Mesenchymal stem cell (in vitro differentiated cells and primary cell): ENCODE results near the gene KAT6B.
"Not testable (repeated sequence)": the region's sequence is repeated elsewhere in the genome, so short reads cannot be mapped to it uniquely, and the experiment has no call there.

Experiments used
- DNase-seq: peaks from one replicate; pipeline ENCODE4 v3.0.0-alpha.2; 2013
- H2AFZ ChIP-seq: one replicate; pipeline ENCODE4 v1.6.1; 2013; ENCODE audit warnings: low read depth, mild to moderate bottlenecking, control low read depth, inconsistent platforms, low read length, moderate library complexity
- H2AK5ac ChIP-seq: 2 replicates; pipeline ENCODE4 v1.6.1; 2013; ENCODE audit warnings: low read length, moderate library complexity, mild to moderate bottlenecking, inconsistent platforms; ENCODE audit not compliant: severe bottlenecking
- H2BK120ac ChIP-seq: one replicate; pipeline ENCODE4 v1.6.1; 2013; ENCODE audit warnings: low read depth, mild to moderate bottlenecking, inconsistent platforms, low read length, moderate library complexity
- H2BK12ac ChIP-seq, 2 experiments: one replicate each; pipeline ENCODE4 v1.6.1; 2013; ENCODE audit warnings: inconsistent platforms in 2 of 2, low read length in 2 of 2, mild to moderate bottlenecking in 2 of 2, moderate library complexity in 2 of 2, control low read depth in 1 of 2
- H2BK15ac ChIP-seq: one replicate; pipeline ENCODE4 v1.6.1; 2013; ENCODE audit warnings: mild to moderate bottlenecking, low read depth, inconsistent platforms; ENCODE audit not compliant: poor library complexity, severe bottlenecking
- H2BK5ac ChIP-seq: 2 replicates; pipeline ENCODE4 v1.6.1; 2013; ENCODE audit warnings: low read depth, mild to moderate bottlenecking, low read length, control low read depth, inconsistent platforms; ENCODE audit not compliant: poor library complexity, severe bottlenecking
- H3K14ac ChIP-seq, 2 experiments: one replicate each; pipeline ENCODE4 v1.6.1; 2013; ENCODE audit warnings: inconsistent platforms in 2 of 2, low read length in 2 of 2, control low read depth in 1 of 2, mild to moderate bottlenecking in 1 of 2, moderate library complexity in 1 of 2
- H3K18ac ChIP-seq, 2 experiments: one replicate each; pipeline ENCODE4 v1.6.1; 2013; ENCODE audit warnings: inconsistent platforms in 2 of 2, low read length in 2 of 2, control low read depth in 1 of 2, low read depth in 1 of 2, mild to moderate bottlenecking in 1 of 2
- H3K23ac ChIP-seq, 2 experiments: one replicate each; pipeline ENCODE4 v1.6.1; 2013; ENCODE audit warnings: inconsistent platforms in 2 of 2, low read length in 2 of 2, mild to moderate bottlenecking in 2 of 2, moderate library complexity in 2 of 2, control low read depth in 1 of 2
- H3K27ac ChIP-seq: 2 replicates; pipeline ENCODE4 v1.5.1; 2013; ENCODE audit warnings: mild to moderate bottlenecking, moderate library complexity, low read length, control low read depth, inconsistent platforms; ENCODE audit not compliant: poor library complexity, severe bottlenecking
- H3K27me3 ChIP-seq, 2 experiments: 2 replicates each; pipeline versions ENCODE4 v1.6.1 to v1.7.0; 2013; ENCODE audit warnings: low read length in 2 of 2, mild to moderate bottlenecking in 2 of 2, moderate library complexity in 2 of 2, control low read depth in 1 of 2, inconsistent platforms in 1 of 2; ENCODE audit not compliant: control insufficient read depth in 1 of 2, insufficient read depth in 1 of 2
- H3K36me3 ChIP-seq, 2 experiments: 2 replicates each; pipeline versions ENCODE4 v1.6.1 to v1.7.0; 2013; ENCODE audit warnings: low read length in 2 of 2, control low read depth in 1 of 2, inconsistent platforms in 1 of 2, low read depth in 1 of 2, mild to moderate bottlenecking in 1 of 2; ENCODE audit not compliant: insufficient read depth in 2 of 2, control insufficient read depth in 1 of 2
- H3K4ac ChIP-seq, 2 experiments: one replicate each; pipeline ENCODE4 v1.6.1; 2013; ENCODE audit warnings: inconsistent platforms in 2 of 2, low read length in 2 of 2, mild to moderate bottlenecking in 2 of 2, moderate library complexity in 2 of 2, control low read depth in 1 of 2, low read depth in 1 of 2
- H3K4me1 ChIP-seq: 2 replicates; pipeline ENCODE4 v1.6.1; 2013; ENCODE audit warnings: low read depth, low read length, control low read depth; ENCODE audit not compliant: control insufficient read depth, insufficient read depth
- H3K4me2 ChIP-seq: 2 replicates; pipeline ENCODE4 v1.6.1; 2013; ENCODE audit warnings: low read length, mild to moderate bottlenecking, inconsistent platforms; ENCODE audit not compliant: poor library complexity, severe bottlenecking
- H3K4me3 ChIP-seq, 2 experiments: 2 replicates each; pipeline versions ENCODE4 v1.5.1 to v1.7.0; 2013; ENCODE audit warnings: low read length in 2 of 2, mild to moderate bottlenecking in 2 of 2, control low read depth in 1 of 2, low read depth in 1 of 2; ENCODE audit not compliant: insufficient read depth in 1 of 2
- H3K79me1 ChIP-seq: replicated peaks from 2 replicates; pipeline ENCODE4 v1.6.1; 2013; ENCODE audit warnings: mild to moderate bottlenecking, control low read depth, low read length, inconsistent platforms; ENCODE audit not compliant: poor library complexity, severe bottlenecking
- H3K9ac ChIP-seq: 2 replicates; pipeline ENCODE4 v1.7.0; 2013; ENCODE audit warnings: mild to moderate bottlenecking, low read length, moderate library complexity
- H3K9me3 ChIP-seq: 2 replicates; pipeline ENCODE4 v1.7.0; 2013; ENCODE audit warnings: mild to moderate bottlenecking, low read length; ENCODE audit not compliant: control insufficient read depth
- H4K8ac ChIP-seq: one replicate; pipeline ENCODE4 v1.6.1; 2013; ENCODE audit warnings: inconsistent platforms, mild to moderate bottlenecking, low read length, moderate library complexity
- H4K91ac ChIP-seq: one replicate; pipeline ENCODE4 v1.6.1; 2013; ENCODE audit warnings: mild to moderate bottlenecking, low read length, inconsistent platforms
- WGBS: methylation state at CpG from one replicate; pipeline ENCODE4 v1.1.7; 2013; ENCODE audit warnings: mixed read lengths; 5-methylcytosine and 5-hydroxymethylcytosine counted together

KAT6B gene

DNA sequence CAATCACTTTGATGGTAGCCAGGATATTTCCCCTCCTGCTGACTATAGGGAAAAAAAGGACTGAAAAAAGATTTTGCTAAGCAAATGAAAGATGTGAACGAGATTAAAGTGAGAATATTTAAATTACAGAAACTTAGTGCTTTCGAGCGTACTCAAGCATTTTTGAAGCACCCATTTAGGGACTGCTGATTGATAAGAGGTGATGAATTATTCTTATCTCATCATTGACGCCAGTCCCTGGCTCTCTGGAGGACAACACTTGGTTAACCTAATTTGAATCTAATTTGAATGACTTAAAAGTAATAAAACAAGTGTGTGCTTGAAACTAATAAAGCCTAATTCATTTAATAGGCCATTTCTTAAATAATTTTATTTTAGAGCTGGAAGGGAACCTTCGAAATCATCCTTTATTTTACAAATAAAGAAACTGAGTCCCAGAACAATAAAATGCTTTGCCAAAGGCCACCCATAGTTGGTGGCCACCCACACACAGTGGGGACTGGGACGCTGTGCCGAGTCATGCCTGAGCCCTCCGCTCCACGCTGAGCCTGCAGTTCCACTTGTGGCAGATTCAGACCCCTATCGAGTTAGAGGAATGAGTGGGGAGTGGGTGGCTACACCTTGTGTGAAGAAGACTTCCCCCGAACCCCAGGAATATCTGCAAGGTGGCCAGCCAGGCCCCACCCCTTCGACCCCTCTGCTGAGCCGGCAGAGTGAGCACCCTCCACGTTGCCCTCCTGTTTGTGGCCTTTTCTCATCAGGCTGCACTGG lies 223.9 kb downstream of the KAT6B start:
- Histone ChIP-seq H2AFZ (no peak overlapping the region), H2AK5ac (no peak overlapping the region), H3K79me1 (no peaks in the 10 kb centered on the region), H3K4ac (no peak overlapping the region), H3K18ac (no peak overlapping the region), H3K27ac (no peak overlapping the region), H3K4me2 (no peak overlapping the region), H3K9me3 (no peaks in the 10 kb centered on the region), H2BK5ac (no peak overlapping the region), H4K8ac (no peak overlapping the region), H3K14ac (no peak overlapping the region), H4K91ac (peak overlapping the region; percentile 54), H3K23ac (no peak overlapping the region), H2BK120ac (no peak overlapping the region), H3K36me3 (no peaks in the 10 kb centered on the region), H3K4me3 (no peak overlapping the region), H3K27me3 (peaks cover 0 to 10% of the 10 kb centered on the region in 2 experiments), H2BK12ac (no peak overlapping the region), H2BK15ac (no peak overlapping the region), H3K4me1 (no peaks in the 10 kb centered on the region), H3K9ac (peak overlapping the region; percentile 15)
- no peak for DNase-seq
- 95% methylated on average over 13 of the region's 14 CpGs for WGBS

DNA sequence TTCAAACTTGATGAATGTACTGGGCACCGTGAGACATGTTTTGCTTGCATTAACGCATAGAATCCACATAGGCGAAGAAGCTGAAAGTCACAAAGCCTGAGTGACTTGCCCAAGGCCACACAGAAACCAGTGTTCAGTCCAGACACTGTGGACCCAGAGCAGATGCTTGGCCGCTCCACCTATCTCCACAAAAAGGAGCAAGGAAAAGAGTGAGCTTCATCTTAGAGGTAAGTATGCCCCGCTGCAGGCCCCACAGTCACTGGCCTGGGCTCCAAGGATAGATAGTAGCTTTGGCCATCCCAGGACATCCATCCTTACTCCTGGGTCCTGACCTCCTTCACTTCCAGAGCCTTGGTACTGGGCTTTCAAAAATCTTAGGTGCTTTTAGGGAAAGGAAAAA lies 224.9 kb downstream of the KAT6B start:
- DNase-seq: no peak
- H4K91ac ChIP-seq: no peak overlapping the region
- H3K9me3 ChIP-seq: no peaks in the 10 kb centered on the region
- no peak overlapping the region for H3K4ac ChIP-seq
- H3K27me3 ChIP-seq: peaks cover 0 to 6% of the 10 kb centered on the region in 2 experiments
- WGBS: 94% methylated on average over 5 of the region's 5 CpGs
- H3K9ac ChIP-seq: no peak overlapping the region
- H3K4me3 ChIP-seq: no peak overlapping the region
- H3K27ac ChIP-seq: no peak overlapping the region
- H2AFZ ChIP-seq: no peak overlapping the region
- no peak overlapping the region for H3K4me2 ChIP-seq
- no peak overlapping the region for H3K18ac ChIP-seq
- no peaks in the 10 kb centered on the region for H3K36me3 ChIP-seq
- no peak overlapping the region for H4K8ac ChIP-seq
- no peak overlapping the region for H3K14ac ChIP-seq
- no peak overlapping the region for H2BK12ac ChIP-seq
- no peak overlapping the region for H2BK5ac ChIP-seq
- H2AK5ac ChIP-seq: no peak overlapping the region
- H3K4me1 ChIP-seq: no peaks in the 10 kb centered on the region
- H3K23ac ChIP-seq: no peak overlapping the region
- no peaks in the 10 kb centered on the region for H3K79me1 ChIP-seq
- H2BK120ac ChIP-seq: no peak overlapping the region
- no peak overlapping the region for H2BK15ac ChIP-seq

DNA sequence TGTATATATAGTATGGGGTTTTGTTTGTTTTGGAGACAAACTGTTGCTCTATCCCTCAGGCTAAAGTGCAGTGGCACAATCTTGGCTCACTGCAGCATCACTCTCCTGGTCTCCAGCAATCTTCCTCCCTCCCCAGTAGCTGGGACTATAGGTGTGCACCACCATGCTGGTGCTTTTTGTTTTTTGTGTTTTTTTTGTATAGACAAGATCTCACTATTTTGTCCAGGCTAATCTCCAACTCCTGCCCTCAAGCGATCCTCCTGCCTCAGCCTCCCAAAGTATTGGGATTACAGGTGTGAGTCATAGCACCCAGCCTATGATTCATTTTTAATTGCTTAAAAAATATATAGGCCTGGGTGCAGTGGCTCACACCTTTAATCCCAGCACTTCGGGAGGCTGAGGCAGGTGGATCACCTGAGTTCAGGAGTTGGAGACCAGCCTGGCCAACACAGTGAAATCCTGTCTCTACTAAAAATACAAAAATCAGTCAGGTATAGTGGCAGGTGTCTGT lies 229.6 kb downstream of the KAT6B start:
- H3K4ac ChIP-seq, H3K9ac ChIP-seq, H3K36me3 ChIP-seq, H2BK120ac ChIP-seq, H2BK12ac ChIP-seq, H3K27ac ChIP-seq, H3K18ac ChIP-seq, H3K4me1 ChIP-seq, H3K23ac ChIP-seq, H3K27me3 ChIP-seq, H3K9me3 ChIP-seq, H3K4me3 ChIP-seq, H2AFZ ChIP-seq, H3K79me1 ChIP-seq, DNase-seq, H3K4me2 ChIP-seq, H2AK5ac ChIP-seq, H4K8ac ChIP-seq, H3K14ac ChIP-seq, H2BK15ac ChIP-seq, H2BK5ac ChIP-seq, H4K91ac ChIP-seq: not testable (repeated sequence)
- 83% methylated on average over 1 of the region's 2 CpGs for WGBS

DNA sequence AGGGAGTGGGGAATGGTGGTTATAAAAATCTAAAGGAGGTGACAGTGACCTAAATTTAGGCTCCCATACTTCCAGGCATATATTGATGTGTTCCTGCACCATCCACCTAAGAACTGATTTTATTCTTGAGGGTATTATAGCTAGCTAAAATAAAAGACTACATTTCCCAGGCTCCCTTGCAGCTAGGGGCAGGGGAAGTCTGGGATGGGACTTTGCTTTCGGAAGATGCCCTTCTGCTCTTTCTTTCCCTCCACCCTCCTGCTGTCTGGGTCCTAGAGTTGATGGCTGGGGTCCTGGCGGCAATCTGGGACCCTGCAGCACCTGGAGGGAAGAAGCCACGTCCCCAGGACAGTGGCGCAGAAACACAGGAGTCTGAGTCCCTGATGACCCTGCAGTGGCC lies 231.3 kb downstream of the KAT6B start:
- Histone ChIP-seq H2AFZ (no peak overlapping the region), H3K79me1 (no peaks in the 10 kb centered on the region), H3K9me3 (peaks cover 4% of the 10 kb centered on the region), H3K36me3 (no peaks in the 10 kb centered on the region), H4K8ac (no peak overlapping the region), H3K4me2 (no peak overlapping the region), H3K27me3 (no peaks in the 10 kb centered on the region), H2BK12ac (no peak overlapping the region), H3K4ac (no peak overlapping the region), H4K91ac (no peak overlapping the region), H2BK120ac (no peak overlapping the region), H2AK5ac (no peak overlapping the region), H2BK5ac (peak overlapping the region; percentile 19), H3K23ac (no peak overlapping the region), H2BK15ac (peak overlapping the region; percentile 26), H3K14ac (no peak overlapping the region), H3K4me1 (peaks cover 1% of the 10 kb centered on the region), H3K4me3 (peak overlapping the region in 1 of 2 experiments; percentile 41), H3K27ac (no peak overlapping the region), H3K18ac (no peak overlapping the region), H3K9ac (no peak overlapping the region)
- WGBS: 64% methylated on average over 4 of the region's 4 CpGs
- no peak for DNase-seq
